ENCODE results near the gene DCST2. TPM values are rescaled to one million over a fixed set of nuclear protein-coding genes. Genes with fewer than 3 reads are reported as not detected.

Gene DCST2
- total and polyA plus RNA-seq, 9 of the 15 experiments (the other 6 are each of a cell fraction or from before 2014, with no cell fraction given), result 0.09 to 0.49 (median 0.11) TPM; not detected in 3

- TF ChIP-seq REST (IDR thresholded peaks at IDR 0.05; ENCODE audit: borderline replicate concordance) (peak; percentile 66), REST (CRISPR knock-in tag; IDR thresholded peaks at IDR 0.05; ENCODE audit: low read depth) (0 out of 2 replicates have a peak, but pooled peaks have one; percentile 21), FOXJ3 (CRISPR knock-in tag; IDR thresholded peaks at IDR 0.05) (no peak), ZC3H8 (IDR thresholded peaks at IDR 0.05) (no peak), TOE1 (IDR thresholded peaks at IDR 0.05; ENCODE audit: borderline replicate concordance) (peak; percentile 86), TOE1 (CRISPR knock-in tag; IDR thresholded peaks at IDR 0.05; ENCODE audit: borderline replicate concordance, low read depth) (no peak), ATF6 (CRISPR knock-in tag; IDR thresholded peaks at IDR 0.05) (no peak), GATAD2B (IDR thresholded peaks at IDR 0.05; ENCODE audit: borderline replicate concordance) (peak; percentile 17; the same call in 1 of the 2 replicates), CREB5 (CRISPR knock-in tag; IDR thresholded peaks at IDR 0.05) (no peak), RAD51 (IDR thresholded peaks at IDR 0.05; ENCODE audit: borderline replicate concordance, low read depth) (peak; percentile 93), CREM (IDR thresholded peaks at IDR 0.05; ENCODE audit: low read depth) (no peak), DNMT1 (IDR thresholded peaks at IDR 0.05) (no peak), KAT7 (CRISPR knock-in tag; IDR thresholded peaks at IDR 0.05; ENCODE audit: borderline replicate concordance) (0 out of 2 replicates have a peak, but pooled peaks have one; percentile 78)
These were observed 47.0 kb upstream of the DCST2 start (continued) for GRCh38 chr1:155080312-155081228.

All from K562 (cell line).